ENCODE data around the gene PTPN2.

Gene PTPN2

GRCh38 chr18:12857215-12857905 is 26.7 kb downstream of the PTPN2 start:
- no peak for DNase-seq

- no peak for DNase-seq
Measured at GRCh38 chr18:12855916-12856315, 28.1 kb downstream of the PTPN2 start.

GRCh38 chr18:12852566-12853315 is 31.3 kb downstream of the PTPN2 start:
- no peak for DNase-seq

DNA sequence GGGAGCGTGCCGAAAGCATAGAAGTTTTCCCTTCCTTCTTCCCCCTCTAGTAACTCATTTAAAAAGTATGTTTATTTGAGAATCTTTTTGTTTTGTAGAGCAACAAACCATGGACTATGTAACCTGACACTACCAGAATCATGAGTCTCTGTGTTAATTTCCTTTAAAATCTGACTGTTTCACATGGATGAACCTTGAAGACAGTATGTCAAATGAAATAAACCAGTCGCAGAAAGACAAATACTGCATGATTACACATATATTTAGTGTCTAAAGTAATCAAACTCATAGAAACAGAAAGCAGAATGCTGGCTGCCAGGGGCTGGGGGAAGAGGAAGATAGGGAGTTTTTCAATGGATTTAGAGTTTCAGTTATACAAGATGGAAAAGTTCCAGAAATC is 32.3 kb downstream of the PTPN2 start:
- no peak for DNase-seq

- DNase-seq, result no peak
Measured at GRCh38 chr18:12849548-12849947, 34.5 kb downstream of the PTPN2 start.

GRCh38 chr18:12848405-12848804 is 35.6 kb downstream of the PTPN2 start:
- no peak for DNase-seq

GRCh38 chr18:12844391-12844790 is 39.6 kb downstream of the PTPN2 start:
- DNase-seq, result no peak

DNA sequence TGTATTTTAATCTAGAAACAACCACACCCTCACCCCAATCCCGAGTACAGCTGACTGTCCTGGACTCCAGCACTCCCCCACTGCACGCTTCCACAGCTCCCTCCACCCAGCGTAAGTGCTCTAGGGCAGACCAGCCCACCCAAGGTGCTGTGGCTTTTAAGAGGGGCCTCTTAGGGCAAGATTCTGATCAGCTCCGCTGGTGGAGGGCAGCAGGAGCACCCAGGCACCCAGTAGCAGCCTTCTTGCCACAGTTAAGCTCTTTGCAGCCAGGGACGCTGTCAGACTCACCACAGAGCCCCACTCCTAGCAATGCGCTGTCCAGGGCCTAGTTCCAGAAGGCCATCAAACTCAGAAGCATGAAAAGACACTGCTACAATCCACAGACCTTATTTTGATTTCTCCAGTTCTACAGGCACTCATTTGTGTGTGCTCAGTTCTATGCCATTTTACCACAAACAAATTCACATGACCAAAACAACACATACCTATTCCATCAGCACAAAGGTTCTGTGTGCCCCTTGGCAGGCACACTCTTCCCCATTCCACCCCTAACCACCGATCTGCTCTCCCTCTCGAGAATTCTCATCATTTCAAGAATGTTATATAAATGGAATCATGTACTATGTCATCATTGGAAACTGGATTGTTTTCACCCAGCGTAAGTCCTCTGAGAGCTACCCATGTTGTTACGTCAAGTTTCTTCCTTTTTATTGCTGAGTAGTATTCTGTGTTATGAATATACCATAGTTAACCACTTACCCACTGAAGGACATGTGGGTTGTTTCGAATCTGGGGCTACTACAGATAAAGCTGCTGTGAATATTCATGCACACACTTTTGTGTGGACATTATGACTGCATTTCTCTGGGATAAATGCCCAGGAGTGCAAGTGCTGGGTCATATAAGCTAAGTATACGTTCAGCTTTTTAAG is 40.4 kb downstream of the PTPN2 start:
- no peak for DNase-seq

GRCh38 chr18:12842459-12843380 is 41.3 kb downstream of the PTPN2 start:
- no peak for DNase-seq

- no peak for DNase-seq
Measured at GRCh38 chr18:12841070-12841469, 43.0 kb downstream of the PTPN2 start.

GRCh38 chr18:12840382-12840781 is 43.7 kb downstream of the PTPN2 start:
- no peak for DNase-seq

GRCh38 chr18:12839526-12840196 is 44.4 kb downstream of the PTPN2 start:
- DNase-seq, result no peak

DNA sequence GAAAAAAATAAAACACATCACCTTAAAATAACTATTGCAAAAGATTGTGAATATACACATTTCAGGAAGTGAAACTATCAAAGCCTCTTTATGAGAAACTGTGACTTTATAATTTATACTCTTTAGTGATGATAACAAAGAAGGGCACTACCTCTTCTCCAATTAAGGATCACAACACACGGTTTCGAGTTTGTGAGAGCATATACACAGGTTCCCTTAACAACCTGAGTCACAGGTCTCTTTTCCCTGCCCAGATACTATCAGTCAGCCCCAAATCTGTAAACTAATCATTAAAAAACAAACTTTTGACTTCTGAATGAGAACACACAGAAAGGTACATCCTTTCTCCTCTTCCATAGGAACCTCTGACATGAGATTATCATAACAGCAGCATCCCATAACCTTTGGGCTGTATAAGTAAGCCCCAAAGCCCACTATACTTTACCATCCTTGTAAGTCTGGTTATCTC is 44.9 kb downstream of the PTPN2 start:
- no peak for DNase-seq

- DNase-seq, result no peak
Measured at GRCh38 chr18:12838178-12838634, 45.8 kb downstream of the PTPN2 start.

- no peak for DNase-seq
Measured at GRCh38 chr18:12837747-12838146, 46.3 kb downstream of the PTPN2 start.

GRCh38 chr18:12836551-12836950 is 47.5 kb downstream of the PTPN2 start:
- no peak for DNase-seq

DNA sequence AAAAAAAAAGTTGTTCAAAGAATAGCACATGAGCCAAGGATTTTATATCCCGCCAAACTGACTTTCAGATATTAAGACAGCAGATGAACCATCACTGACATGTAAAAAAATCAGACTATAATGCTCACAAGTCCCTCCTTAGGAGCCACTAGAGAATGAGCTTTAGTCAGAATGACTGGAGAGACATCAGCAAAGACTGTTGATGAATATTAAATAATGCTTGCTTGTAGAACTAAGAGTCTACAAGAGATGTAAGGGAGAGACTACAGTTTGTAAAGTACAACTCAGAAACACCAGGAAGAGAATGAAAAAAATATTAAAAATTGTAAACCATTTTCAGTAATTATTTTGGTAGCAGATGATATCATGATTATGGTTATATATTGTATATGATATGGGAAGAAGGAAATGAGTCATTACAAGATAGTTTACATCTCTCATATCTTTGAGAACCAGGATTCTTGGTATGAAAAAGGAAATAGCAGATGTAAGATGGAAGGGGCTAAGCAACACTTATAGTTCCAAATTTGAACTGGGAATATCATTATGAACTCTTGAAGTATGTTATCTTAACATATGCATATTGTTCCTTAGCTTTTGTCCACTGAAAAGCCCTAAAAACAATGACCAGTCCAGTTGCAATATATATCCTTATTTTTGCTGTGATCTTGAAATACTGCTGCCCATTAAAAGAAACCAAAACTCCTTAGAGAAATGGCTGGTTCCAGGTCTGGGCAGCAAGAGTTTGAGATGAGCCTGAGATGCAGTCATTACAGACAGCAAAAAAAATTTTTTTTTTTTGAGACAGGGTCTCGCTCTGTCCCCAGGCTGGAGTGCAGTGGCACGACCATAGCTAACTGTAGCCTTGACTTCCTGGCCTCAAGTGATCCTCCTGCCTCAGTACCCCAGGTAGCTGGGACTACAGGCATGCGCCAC is 55.7 kb downstream of the PTPN2 start:
- DNase-seq, result no peak

DNA sequence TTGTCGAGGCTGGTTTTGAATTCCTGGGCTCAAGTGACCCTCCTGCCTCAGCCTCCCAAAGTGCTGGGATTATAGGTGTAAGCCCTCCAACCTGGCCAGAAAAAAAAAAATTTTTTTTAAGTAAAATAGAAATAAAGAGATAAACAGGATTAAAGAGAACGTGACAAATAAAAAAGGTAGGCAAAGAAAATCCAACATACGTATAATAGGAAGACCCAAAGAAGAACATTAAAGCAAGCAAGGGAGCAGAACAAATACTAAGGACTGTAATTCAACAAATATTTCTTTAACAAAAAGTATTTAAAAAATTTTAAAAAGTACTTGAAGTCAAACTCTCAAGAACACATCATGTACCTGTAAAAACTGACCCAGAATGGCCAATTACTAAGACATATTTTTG is 56.4 kb downstream of the PTPN2 start:
- no peak for DNase-seq

DNA sequence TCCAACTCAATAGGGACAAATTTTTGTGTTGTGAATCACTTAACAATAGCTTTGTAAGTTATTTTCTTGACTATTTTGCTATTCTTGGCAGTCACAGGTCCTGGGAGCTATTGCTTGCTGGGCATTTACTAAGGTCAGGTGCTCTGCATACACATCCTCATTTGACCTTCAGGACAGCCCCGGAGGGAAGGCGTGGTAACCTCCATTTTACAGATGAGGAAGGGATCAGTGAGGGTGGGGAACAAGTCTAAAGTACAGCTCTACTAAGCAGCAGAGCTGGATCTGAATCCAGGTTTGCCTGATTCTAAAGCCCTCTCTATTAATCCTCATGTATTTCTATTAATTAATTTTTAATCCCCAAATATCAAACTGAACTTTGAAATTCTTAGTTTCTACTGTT is 58.8 kb downstream of the PTPN2 start:
- no peak for DNase-seq

- DNase-seq, result no peak
Measured at GRCh38 chr18:12823892-12824291, 60.1 kb downstream of the PTPN2 start.
